Parathyroid adenoma (tissue), 2 donors: ENCODE results near the gene CDON.

ENCODE experiments used
- H2AFZ ChIP-seq: fragments of 300-600 bp; sonication (generic); one replicate; pipeline ENCODE4 v1.7.0; 2017; ENCODE audit warnings: antibody characterized with exemption, mild to moderate bottlenecking
- H3K27ac ChIP-seq: fragments of 300-600 bp; sonication (generic); one replicate; pipeline ENCODE4 v1.7.0; 2017
- H3K27me3 ChIP-seq: fragments of 300-600 bp; sonication (generic); one replicate; pipeline ENCODE4 v1.7.0; 2017; ENCODE audit warnings: low read length; ENCODE audit not compliant: control insufficient read depth, insufficient read depth
- H3K36me3 ChIP-seq: fragments of 300-600 bp; sonication (generic); one replicate; pipeline ENCODE4 v1.7.0; 2017; ENCODE audit warnings: low read length; ENCODE audit not compliant: control insufficient read depth, insufficient read depth
- H3K4me1 ChIP-seq: fragments of 300-600 bp; sonication (generic); one replicate; pipeline ENCODE4 v1.7.0; 2017; ENCODE audit warnings: control low read depth
- H3K4me2 ChIP-seq: fragments of 300-600 bp; sonication (generic); one replicate; pipeline ENCODE4 v1.7.0; 2017; ENCODE audit warnings: low read length
- H3K4me3 ChIP-seq: fragments of 300-600 bp; sonication (generic); one replicate; pipeline ENCODE4 v1.7.0; 2017; ENCODE audit warnings: low read depth, low read length
- H3K79me2 ChIP-seq: fragments of 300-600 bp; sonication (generic); one replicate; pipeline ENCODE4 v1.7.0; 2017; ENCODE audit warnings: control low read depth
- H3K9ac ChIP-seq: fragments of 300-600 bp; sonication (generic); one replicate; pipeline ENCODE4 v1.7.0; 2017; ENCODE audit warnings: mild to moderate bottlenecking
- H3K9me3 ChIP-seq: fragments of 300-600 bp; sonication (generic); one replicate; pipeline ENCODE4 v1.7.0; 2017; ENCODE audit warnings: low read length; ENCODE audit not compliant: control insufficient read depth
- CTCF ChIP-seq: fragments of 300-600 bp; sonication (generic); IDR thresholded peaks from one replicate; pipeline ENCODE4 v1.7.0; 2017; ENCODE audit warnings: antibody characterized with exemption, mild to moderate bottlenecking
- donor health status: primary hyperparathyroidism.

CDON gene

DNA sequence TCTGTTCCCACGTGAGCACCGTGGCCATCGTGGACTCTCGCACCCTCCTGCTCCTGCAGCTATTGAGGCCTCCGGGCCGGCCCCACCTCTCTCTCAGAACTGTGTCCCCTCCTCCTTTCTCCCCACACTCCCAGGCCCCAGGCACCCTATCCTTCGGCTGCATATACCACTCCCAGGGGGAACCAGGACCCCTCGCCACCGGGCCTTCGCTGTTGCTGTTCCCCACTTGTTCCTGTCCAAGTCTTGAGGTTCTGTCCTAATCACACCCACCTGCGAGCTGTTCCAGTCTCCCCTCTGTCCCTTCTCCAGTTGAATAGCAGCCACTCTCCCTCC lies 43.0 kb upstream of the CDON start:
- Histone ChIP-seq H3K27me3 (no peaks in the 10 kb centered on the region), H2AFZ (no peak overlapping the region), H3K4me2 (no peak overlapping the region), H3K9ac (no peak overlapping the region), H3K9me3 (no peaks in the 10 kb centered on the region), H3K4me1 (peaks cover 6% of the 10 kb centered on the region), H3K36me3 (no peaks in the 10 kb centered on the region), H3K4me3 (no peak overlapping the region), H3K27ac (no peak overlapping the region), H3K79me2 (no peaks in the 10 kb centered on the region)
- no peak for TF ChIP-seq CTCF

DNA sequence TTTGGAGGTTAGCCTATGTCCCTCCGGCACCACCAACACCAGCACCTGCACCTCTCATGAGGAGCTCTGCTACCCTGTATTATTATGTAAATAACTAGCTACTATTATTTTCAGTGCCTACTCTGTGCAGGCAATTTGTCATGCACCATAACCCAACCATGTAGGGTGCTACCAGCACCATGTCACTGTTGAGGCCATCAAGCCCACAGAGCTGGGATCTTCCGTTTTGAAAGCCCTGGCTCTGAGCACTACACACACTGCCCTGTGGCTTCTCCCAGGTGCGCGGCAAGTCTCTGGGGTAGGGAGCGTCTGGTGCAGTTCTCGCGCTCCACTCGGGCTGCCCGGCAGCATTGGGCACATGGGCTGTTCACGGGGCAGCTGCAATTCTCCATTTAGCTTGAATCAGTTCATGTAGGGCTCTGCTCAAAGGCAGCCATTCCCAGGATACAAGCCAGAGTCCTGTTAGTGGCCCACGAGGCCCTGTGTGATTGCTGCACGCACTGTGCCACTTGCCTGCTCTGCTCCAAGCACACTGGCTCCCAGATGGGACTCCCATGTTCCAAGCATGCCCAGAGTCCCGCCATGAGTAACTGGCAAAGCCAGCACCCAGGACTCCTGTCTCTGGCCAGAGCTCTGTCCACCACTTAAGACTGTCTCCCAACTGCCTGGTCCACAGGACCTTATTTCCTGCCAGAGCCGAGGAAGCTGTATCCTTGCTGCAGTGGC lies 42.5 kb upstream of the CDON start:
- Histone ChIP-seq H3K27ac (no peak overlapping the region), H3K4me3 (no peak overlapping the region), H3K79me2 (no peaks in the 10 kb centered on the region), H3K4me2 (no peak overlapping the region), H3K9me3 (no peaks in the 10 kb centered on the region), H3K36me3 (no peaks in the 10 kb centered on the region), H3K27me3 (no peaks in the 10 kb centered on the region), H3K9ac (no peak overlapping the region), H2AFZ (no peak overlapping the region), H3K4me1 (peaks cover 6% of the 10 kb centered on the region)
- no peak for TF ChIP-seq CTCF

- Histone ChIP-seq H3K9me3 (no peaks in the 10 kb centered on the region), H3K27ac (no peak overlapping the region), H3K27me3 (no peaks in the 10 kb centered on the region), H3K4me1 (peaks cover 6% of the 10 kb centered on the region), H2AFZ (no peak overlapping the region), H3K4me3 (no peak overlapping the region), H3K9ac (no peak overlapping the region), H3K36me3 (no peaks in the 10 kb centered on the region), H3K79me2 (no peaks in the 10 kb centered on the region), H3K4me2 (no peak overlapping the region)
- no peak for TF ChIP-seq CTCF
These were observed 41.8 kb upstream of the CDON start for GRCh38 chr11:126104420-126104819.

- TF ChIP-seq CTCF: no peak
These were observed 40.5 kb upstream of the CDON start for GRCh38 chr11:126103150-126103549.

GRCh38 chr11:126102436-126102981 lies 39.8 kb upstream of the CDON start:
- Histone ChIP-seq H3K4me1 (peaks cover 6% of the 10 kb centered on the region), H2AFZ (peak overlapping the region; percentile 79), H3K4me3 (no peak overlapping the region), H3K4me2 (no peak overlapping the region), H3K9ac (no peak overlapping the region), H3K27ac (no peak overlapping the region), H3K27me3 (no peaks in the 10 kb centered on the region), H3K9me3 (no peaks in the 10 kb centered on the region), H3K36me3 (no peaks in the 10 kb centered on the region), H3K79me2 (no peaks in the 10 kb centered on the region)
- TF ChIP-seq CTCF: no peak

More at GRCh38 chr11:126103150-126103549, 40.5 kb upstream of the CDON start:
- H3K27me3 ChIP-seq: no peaks in the 10 kb centered on the region
- peaks cover 6% of the 10 kb centered on the region for H3K4me1 ChIP-seq
- no peak overlapping the region for H2AFZ ChIP-seq
- H3K79me2 ChIP-seq: no peaks in the 10 kb centered on the region
- H3K9ac ChIP-seq: no peak overlapping the region
- H3K9me3 ChIP-seq: no peaks in the 10 kb centered on the region
- H3K36me3 ChIP-seq: no peaks in the 10 kb centered on the region
- no peak overlapping the region for H3K4me2 ChIP-seq
- H3K4me3 ChIP-seq: no peak overlapping the region
- H3K27ac ChIP-seq: no peak overlapping the region
